ENCODE results near the gene OPCML.

Gene OPCML

DNA sequence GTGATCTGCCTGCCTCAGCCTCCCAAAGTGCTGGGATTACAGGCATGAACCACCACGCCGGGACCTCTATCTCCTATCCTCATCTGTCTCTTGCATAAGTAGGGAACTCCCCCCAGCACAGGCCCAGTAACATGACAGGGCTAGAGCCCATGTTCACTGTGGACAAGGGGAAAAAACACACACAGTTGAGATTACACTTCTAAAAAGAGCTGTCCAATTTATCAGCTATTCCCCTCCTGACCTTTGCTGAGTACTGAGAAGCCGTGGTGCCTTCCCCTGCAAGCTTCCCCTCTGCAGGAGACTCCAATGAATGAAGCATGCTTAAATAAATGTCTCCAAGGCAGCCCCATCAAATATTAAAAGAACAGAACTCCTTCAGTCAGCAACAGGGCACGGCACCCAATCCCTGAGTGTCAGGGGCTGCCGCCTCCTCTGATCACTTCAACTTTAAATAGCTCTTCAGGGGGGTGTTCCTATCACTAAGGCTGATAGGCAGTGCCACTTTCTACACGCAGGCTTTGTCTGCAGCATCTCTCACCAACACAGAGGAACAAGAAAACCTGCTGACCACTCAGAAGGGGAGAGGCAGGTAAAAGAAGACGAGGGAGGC is 385.5 kb downstream of the OPCML start:
- no peak for DNase-seq (ENCODE audit: low read depth)
- no peak overlapping the region for H3K4me3 ChIP-seq (ENCODE audit: low read length)
- TF ChIP-seq, protein P1, sequence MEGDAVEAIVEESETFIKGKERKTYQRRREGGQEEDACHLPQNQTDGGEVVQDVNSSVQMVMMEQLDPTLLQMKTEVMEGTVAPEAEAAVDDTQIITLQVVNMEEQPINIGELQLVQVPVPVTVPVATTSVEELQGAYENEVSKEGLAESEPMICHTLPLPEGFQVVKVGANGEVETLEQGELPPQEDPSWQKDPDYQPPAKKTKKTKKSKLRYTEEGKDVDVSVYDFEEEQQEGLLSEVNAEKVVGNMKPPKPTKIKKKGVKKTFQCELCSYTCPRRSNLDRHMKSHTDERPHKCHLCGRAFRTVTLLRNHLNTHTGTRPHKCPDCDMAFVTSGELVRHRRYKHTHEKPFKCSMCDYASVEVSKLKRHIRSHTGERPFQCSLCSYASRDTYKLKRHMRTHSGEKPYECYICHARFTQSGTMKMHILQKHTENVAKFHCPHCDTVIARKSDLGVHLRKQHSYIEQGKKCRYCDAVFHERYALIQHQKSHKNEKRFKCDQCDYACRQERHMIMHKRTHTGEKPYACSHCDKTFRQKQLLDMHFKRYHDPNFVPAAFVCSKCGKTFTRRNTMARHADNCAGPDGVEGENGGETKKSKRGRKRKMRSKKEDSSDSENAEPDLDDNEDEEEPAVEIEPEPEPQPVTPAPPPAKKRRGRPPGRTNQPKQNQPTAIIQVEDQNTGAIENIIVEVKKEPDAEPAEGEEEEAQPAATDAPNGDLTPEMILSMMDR (IDR thresholded peaks at IDR 0.05; ENCODE audit: insufficient read depth, low read depth, low read length, missing control alignments), result no peak

DNA sequence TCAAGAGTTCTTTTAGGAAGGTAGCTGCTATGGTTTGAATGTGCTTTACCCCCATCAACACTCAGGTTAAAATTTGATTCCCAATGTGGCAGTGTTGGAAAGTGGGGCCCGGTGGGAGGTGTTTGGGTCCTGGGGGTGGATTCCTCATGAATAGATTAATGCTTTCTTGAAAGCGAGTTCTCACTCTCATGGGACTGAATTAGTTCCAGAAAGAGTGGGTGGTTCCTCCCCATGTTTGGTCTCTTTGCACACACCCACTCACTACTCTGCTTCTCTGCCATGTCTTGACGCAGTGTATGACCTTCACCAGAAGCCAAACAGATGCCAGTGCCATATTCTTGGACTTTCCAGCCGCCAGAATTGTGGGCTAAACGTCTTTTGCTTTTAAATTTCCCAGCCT is 394.4 kb downstream of the OPCML start:
- DNase-seq (ENCODE audit: low read depth), result no peak
- no peak overlapping the region for H3K4me3 ChIP-seq (ENCODE audit: low read length)
- TF ChIP-seq, protein P1 (IDR thresholded peaks at IDR 0.05; ENCODE audit: insufficient read depth, low read depth, low read length, missing control alignments), result no peak

DNA sequence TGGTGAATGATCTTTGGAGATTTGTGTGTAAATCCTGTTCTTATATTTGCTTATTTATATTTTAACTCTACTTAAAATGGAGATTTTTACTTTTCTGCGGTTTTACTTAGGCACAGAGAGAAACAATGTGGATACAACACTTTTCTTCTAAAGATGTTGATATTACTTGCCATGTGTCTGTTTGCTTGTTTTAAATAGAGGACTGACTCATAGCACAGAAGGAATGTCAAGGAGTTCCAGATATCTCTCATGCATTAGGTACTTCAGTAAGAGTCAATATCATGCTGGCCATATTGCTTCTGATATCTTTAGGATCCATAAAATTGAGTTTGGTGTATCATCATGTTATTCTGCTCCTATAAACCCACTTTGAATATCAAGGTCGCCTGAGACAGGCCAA is 395.0 kb downstream of the OPCML start:
- DNase-seq (ENCODE audit: low read depth), result no peak
- TF ChIP-seq, protein P1 (IDR thresholded peaks at IDR 0.05; ENCODE audit: insufficient read depth, low read depth, low read length, missing control alignments), result no peak

DNA sequence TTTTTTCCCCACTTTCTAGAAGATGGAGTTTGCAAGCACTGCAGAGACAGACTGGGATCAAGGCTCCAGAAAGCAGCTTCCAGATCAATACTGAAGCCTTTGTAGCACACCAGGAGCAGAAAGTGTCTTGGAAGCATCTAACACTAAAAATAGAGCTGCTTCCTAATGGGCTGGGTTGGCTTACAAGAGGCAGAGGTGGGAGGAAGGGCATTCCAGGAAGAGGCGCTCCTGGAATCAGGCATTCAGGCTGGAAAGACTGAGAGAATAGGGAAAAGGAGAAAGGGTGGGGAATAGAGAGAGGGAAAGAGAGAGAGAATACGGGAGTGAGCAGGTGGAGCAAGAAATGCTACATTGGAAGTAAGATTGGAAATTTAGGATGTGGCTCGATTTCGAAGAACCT is 395.9 kb downstream of the OPCML start:
- no peak for DNase-seq (ENCODE audit: low read depth)
- H3K4me3 ChIP-seq (ENCODE audit: low read length), result no peak overlapping the region
- TF ChIP-seq, protein P1 (IDR thresholded peaks at IDR 0.05; ENCODE audit: insufficient read depth, low read depth, low read length, missing control alignments), result no peak

More for the DNA sequence above, 395.0 kb downstream of the OPCML start:
- H3K4me3 ChIP-seq (ENCODE audit: low read length), result no peak overlapping the region

DNA sequence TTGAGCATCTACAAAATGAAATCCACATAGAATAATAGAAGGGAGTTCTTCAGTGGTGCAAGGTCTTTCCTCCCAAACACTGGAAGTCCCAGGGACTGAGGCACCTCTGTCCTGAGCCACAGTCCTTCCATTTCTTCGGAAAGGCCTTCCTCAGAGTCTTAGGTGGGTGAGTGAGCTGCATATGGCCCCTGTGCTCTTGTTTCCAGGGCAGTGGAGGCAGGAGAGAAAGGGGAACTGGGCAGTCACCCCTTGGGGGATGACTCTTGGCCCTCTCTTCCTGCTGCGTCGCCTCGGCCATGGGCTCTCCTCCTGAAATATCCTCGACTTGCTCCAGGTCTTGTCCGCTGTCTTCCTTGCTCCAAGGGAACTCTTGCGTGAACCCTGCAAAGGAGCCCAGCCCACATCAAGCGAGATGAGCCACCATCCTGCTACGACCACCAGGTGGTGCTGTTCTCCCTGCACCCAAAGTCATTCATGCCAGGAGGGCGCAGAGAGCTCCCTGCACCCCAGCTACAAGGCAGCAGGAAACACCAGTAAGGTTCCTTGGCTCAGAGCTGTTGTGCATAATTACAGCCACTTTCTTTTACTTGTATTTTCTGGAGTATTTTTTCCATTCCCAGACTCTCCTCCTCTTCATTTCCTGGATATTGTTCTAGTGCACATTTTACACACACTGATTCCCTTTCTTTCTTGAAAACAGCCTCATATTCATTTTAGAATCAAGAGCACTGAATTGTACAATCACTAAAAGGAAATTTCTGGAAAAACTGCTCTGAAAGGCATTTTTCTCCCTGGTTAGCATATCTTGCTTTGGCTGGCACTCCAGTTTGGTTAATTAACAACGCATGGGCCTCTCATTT is 397.8 kb downstream of the OPCML start:
- H3K4me3 ChIP-seq (ENCODE audit: low read length), result no peak overlapping the region
- DNase-seq (ENCODE audit: low read depth), result peak; percentile 54
- TF ChIP-seq, protein P1 (IDR thresholded peaks at IDR 0.05; ENCODE audit: insufficient read depth, low read depth, low read length, missing control alignments), result peak; percentile 70

DNA sequence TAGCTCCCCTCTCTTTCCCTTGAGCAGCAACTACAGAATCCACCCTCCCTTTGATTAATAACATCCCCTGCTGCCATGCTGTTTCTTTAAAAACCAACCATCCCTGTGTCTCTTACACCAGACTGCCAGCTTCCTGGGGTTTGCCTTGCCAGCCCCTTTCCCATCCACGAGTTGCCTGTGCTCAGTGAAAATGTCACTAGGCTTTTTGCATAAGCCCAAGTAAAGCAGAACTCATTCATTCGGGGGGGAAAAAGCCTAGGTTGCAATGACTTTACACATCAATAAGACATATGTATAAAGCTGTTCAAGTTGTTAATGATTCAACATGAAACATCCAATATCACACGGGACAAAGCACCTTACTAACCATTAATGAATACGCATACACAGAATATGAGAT is 398.7 kb downstream of the OPCML start:
- TF ChIP-seq, protein P1 (IDR thresholded peaks at IDR 0.05; ENCODE audit: insufficient read depth, low read depth, low read length, missing control alignments), result no peak
- H3K4me3 ChIP-seq (ENCODE audit: low read length), result no peak overlapping the region
- DNase-seq (ENCODE audit: low read depth), result no peak

Data from epithelial cell of esophagus (primary cell).